Measurements from ENCODE around the gene ZNF423. TPM values are rescaled to one million over a fixed set of nuclear protein-coding genes. Genes with fewer than 3 reads are reported as not detected.

ZNF423 gene
- total and polyA plus RNA-seq, 9 of the 15 experiments (the other 6 are each of a cell fraction or from before 2014, with no cell fraction given): not detected

DNA sequence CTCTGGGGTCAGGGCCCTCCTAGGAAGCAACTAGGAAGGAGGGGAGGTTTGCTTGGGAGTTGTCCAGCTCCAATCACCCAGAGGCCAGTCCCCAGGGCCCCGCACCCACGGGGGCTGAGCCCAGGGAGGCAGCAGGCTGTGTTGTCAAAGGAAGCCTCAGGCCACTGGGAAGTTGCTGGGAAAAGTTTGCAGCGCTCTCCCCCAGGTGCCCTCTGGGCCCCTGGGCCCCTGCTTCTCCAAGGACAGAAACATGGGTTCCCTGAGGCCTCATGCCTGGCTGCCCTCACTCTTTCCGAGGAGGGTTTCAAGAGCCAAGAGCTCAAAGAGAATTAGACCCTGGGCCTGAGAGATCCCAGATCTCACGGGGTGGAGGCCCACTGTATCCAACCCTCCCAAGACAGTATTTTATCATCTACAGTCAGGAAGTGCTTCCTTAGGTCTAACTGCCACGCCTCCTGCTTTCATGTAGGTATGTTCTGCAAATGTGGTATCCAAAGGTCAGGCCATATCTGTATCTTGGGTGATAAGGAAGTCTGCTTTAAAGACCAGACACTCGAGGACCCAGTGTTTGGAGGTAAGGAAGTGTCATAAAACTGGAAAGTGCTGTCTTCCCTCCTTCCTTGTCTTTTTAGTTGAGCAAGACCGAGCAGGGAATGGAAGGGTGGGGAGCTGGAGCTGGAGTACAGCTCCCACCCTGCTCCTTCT is 44.2 kb upstream of the ZNF423 start (continued):
- TF ChIP-seq, protein P1, sequence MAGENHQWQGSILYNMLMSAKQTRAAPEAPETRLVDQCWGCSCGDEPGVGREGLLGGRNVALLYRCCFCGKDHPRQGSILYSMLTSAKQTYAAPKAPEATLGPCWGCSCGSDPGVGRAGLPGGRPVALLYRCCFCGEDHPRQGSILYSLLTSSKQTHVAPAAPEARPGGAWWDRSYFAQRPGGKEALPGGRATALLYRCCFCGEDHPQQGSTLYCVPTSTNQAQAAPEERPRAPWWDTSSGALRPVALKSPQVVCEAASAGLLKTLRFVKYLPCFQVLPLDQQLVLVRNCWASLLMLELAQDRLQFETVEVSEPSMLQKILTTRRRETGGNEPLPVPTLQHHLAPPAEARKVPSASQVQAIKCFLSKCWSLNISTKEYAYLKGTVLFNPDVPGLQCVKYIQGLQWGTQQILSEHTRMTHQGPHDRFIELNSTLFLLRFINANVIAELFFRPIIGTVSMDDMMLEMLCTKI (IDR thresholded peaks at IDR 0.05; ENCODE audit: partially characterized antibody): no peak
- TF ChIP-seq ZNF445 (CRISPR knock-in tag; IDR thresholded peaks at IDR 0.05; ENCODE audit: low read depth) (no peak), SRSF3 (IDR thresholded peaks at IDR 0.05; ENCODE audit: insufficient read depth, low read length) (no peak), BCL6 (CRISPR knock-in tag; IDR thresholded peaks at IDR 0.05) (no peak), CXXC5 (CRISPR knock-in tag; IDR thresholded peaks at IDR 0.05) (no peak), SIN3A (IDR thresholded peaks at IDR 0.05; ENCODE audit: borderline replicate concordance in 2 of 2, control insufficient read depth in 1 of 2, low read depth in 2 of 2, low read length in 2 of 2) (no peak), SMAD1 (IDR thresholded peaks at IDR 0.05; ENCODE audit: low read depth, low read length, partially characterized antibody) (no peak), ZNF407 (IDR thresholded peaks at IDR 0.05; ENCODE audit: low read depth) (no peak)
- TF ChIP-seq, protein P2, sequence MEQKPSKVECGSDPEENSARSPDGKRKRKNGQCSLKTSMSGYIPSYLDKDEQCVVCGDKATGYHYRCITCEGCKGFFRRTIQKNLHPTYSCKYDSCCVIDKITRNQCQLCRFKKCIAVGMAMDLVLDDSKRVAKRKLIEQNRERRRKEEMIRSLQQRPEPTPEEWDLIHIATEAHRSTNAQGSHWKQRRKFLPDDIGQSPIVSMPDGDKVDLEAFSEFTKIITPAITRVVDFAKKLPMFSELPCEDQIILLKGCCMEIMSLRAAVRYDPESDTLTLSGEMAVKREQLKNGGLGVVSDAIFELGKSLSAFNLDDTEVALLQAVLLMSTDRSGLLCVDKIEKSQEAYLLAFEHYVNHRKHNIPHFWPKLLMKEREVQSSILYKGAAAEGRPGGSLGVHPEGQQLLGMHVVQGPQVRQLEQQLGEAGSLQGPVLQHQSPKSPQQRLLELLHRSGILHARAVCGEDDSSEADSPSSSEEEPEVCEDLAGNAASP (IDR thresholded peaks at IDR 0.05): no peak
